ENCODE results near the gene ATP4A.

The ATP4A gene

DNA sequence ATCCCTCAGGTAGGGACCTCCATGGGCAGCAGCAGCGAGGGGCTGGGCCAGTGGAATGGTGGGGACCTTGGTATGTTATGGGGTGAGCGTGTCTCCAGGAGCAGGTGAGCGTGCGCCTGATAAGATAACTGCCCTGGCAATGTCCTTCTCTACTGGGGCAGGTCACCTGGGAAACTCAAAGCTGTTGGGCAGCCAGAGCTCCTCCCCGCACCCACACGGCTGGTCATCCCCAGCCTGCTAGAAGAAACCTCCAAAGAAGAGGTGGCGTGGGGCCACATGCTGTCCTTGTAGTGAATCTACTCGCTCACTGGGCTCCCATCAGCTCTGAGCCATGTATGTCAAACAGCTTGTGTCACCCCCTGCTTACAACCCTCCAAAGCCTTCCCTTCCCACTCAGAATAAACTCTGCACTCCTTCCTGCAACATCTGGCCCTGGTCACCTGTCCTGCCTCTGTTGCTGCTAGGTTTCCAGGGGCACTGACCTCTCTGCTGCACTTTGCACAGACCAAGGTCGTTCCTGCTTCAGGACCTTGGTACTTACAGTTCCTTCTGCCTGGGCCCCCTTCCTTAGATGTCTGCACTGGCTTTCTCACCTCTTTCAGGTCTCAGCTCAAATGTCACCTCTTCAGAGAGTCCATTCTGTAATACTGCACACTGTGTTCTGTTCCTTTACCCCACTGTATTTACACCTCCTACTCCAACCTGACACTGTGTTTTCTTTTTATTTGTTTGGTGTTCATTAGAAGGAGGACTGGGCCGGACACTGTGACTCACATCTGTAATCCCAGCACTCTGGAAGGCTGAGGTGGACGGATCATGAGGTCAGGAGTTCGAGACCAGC, 1.8 kb upstream of the ATP4A start:
- DNase-seq: no peak

DNA sequence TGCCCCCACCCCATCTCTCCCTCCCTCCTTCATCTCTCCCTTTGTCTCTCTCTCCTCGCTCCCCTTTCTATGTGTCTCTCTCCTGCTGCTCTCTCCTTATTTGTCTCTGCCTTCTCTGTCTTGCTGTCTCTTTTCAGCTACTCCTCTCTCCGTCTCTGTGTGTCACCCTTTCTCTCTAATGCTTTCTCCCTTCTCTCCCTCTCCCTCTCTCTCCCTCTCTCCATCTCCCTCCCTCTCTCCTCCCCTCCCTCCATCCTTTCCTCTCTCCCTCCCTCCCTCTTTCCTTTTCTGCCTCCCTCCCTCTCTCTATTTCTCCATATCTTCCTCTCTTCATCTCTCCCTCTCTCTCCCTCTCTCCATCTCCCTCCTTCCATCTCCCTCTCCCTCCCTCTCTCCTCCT, 682 bp downstream of the ATP4A start:
- no peak for DNase-seq

DNA sequence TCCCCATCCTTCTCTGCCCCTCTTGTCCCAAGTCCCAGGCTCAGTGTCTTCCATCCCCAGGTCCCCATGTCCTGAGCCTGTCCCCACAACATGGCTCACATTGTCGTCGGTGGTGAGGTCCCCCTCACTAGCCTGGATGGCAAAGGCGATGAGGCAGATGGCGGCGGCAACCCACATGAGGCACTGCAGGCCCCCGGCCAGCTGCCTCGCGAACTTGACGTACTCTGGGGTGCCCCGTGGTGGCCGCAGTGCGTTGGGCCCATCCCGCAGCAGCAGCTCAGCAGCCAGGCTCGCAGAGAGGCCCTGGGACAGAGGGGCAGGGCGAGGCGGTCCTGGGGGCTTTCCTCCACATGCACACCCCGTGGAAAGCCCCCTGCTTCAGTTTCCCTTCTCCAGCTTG, 1.1 kb downstream of the ATP4A start:
- DNase-seq: no peak

DNA sequence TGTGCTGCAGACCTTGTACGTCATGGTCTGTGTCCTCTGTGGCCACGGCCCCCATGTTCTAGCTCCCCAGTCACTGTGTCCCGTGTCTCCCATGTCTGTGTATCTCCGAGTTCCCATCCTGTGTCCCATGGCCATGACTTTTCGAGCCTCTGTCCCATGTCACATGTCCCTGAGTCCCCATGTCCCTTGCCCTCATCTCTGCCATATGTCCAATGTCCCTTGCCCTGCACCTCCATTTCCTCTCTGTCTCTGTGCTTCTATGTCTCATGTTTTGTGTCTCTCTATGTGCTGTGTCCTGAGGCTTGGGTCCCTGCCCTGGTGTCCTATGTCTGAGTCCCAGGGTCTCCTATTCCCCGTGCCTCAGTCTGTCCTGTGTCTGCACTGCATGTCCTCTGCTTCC, 2.0 kb downstream of the ATP4A start:
- DNase-seq: no peak

DNA sequence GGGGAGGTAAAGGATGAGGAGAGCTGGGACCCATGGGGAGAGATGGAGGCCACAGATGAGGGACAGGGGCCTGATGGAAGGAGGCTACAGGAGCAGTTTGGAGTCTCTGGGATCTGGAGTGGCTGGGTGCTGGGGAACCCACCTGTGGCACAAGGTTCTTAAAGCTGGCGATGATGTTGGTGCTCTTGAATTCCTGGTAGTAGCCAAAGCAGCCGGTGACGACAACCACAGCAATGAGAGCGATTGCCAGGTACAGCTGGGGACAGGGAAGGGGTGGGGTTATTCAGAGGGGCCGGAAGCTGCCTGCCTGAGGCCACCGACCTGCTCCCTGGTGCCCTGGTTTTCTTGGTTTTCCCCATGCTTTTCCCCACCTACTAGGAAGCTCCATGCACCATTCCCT, 2.8 kb downstream of the ATP4A start:
- DNase-seq: no peak

DNA sequence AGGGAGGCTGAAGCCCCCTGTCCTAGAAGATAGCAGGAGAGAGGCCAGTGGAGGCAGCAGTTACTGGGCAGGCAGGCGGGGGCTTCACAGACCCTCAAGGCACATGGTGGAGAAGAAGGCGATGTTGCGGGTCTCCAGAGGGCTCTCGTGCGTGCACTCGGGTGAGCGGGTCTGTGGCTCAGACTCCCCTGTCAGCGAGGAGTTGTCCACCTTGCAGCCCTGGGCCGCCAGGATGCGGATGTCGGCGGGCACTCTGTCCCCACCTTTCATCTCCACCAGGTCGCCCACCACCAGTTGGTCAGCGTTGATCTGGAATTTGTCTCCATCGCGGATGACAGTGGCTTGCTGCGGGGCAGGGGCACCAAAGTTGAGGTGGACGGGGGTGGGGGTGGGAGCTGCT, 3.2 kb downstream of the ATP4A start:
- DNase-seq: no peak

DNA sequence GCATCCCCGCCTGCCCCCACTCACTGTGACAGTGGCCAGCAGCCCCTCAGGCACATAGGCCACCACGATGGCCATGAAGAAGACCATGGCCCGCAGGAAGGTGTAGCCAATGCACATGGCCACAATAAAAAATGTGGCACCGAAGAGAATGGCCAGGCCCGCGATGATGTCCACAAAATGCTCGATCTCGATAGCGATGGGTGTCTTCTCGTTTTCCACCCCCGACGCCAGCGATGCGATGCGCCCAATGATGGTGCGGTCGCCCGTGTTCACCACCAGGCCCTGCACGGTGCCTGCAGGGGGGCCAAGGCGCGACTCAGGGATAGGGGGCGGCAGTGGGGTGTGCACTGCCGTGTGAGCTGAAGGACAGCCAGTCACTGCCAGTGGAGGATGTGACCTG, 3.7 kb downstream of the ATP4A start:
- DNase-seq: no peak

DNA sequence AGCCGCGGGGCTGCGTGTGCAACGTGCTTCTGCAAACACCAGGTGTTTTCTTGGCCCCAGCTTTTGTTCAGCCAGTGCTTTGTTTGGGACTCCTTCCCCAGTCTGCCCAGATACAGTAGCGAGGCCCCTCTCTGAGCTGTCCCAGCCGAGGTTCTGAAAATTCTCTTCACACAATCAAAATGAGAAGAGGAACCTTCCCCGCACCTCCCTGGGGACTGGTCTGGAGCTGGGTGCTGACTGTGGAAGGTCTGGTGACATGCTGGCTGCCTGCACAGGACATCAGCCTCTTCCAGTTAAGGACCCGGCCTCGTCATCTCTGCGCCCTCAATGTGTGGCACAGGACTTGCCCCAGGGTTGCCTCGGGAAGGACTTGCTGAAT, 4.2 kb downstream of the ATP4A start:
- DNase-seq: no peak

DNA sequence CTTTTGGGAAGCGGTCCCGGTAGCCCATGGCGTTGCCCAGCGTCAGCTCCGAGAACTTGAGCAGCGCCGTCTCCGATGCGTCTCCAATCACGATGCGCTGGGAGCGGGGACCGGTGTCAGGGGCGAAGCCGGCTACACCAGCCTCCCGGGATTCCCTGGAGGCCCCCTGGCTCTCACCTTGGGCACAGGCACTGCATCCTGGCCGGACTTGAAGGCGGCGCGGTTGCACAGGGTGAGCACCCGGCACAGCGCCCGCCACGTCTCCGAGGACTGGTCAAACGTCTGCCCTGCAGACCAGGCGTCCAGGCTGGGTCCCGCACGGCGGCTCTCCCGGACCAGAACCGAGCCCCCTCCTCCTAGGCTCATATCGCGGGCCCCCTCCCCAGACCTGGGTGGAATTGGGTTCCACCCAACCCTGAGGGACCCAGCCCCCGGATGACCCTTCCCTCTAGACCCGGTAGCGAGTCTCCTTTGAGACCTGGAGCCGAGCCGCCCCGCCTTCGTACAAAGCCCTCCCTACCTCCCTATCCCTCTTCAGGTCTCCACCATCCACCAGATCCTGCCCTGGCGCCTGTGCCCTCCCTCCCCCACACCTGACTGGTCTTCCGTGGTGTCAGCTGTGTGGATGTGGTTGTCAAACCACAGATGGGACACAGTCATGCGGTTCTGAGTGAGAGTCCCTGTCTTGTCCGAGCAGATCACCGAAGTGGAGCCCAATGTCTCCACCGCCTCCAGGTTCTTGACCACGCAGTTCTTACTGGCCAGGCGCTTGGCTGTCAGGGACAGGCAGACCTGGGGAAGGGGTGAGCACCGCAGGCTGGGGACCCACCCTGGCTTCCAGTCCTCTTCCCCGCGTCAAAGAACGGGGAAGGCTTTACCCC, 4.8 kb downstream of the ATP4A start:
- no peak for DNase-seq

DNA sequence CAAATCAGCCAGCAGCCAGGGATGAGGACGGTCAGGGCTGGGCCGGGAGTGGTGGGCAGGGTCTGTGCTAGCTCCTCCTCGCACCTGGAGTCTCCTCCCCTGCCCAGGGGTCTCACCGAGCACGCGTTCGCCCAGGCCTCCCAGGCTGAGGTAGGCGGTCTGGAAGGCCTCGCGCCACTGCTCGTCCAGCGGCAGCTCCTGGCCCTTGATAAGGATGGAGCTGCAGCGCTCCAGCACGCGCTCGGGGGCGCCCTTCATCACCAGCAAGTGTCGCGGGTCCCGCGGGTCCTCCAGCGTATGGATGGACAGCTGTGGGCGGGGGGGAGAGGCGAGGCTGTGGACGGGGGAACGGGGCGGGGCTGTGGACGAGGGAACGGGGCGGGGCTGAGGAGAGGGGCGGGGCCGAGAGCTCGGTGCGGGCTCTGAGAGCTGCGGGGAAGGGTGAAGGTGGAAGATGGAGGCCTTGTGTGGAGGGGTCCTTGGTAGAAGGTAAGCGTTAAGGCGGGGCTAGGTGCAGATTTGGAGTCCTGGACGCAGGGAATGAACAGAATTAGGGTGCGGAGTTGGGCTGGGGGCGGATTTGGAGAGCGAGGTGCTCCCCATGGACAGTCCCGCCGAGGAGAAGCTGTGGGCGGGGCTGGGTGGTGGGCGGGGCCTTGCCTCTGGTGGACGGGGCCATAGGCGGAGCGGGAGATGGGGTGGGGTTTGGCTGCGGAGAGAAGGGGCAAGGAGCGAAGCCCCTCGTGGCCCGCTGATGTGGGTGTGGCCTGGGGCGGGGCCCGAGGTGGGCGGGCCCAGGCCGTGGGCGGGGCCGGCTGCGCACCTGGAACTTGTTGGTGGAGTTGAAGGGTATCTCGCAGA, 5.7 kb downstream of the ATP4A start:
- peak in 1 of 2 donors; percentile 19 for DNase-seq

DNA sequence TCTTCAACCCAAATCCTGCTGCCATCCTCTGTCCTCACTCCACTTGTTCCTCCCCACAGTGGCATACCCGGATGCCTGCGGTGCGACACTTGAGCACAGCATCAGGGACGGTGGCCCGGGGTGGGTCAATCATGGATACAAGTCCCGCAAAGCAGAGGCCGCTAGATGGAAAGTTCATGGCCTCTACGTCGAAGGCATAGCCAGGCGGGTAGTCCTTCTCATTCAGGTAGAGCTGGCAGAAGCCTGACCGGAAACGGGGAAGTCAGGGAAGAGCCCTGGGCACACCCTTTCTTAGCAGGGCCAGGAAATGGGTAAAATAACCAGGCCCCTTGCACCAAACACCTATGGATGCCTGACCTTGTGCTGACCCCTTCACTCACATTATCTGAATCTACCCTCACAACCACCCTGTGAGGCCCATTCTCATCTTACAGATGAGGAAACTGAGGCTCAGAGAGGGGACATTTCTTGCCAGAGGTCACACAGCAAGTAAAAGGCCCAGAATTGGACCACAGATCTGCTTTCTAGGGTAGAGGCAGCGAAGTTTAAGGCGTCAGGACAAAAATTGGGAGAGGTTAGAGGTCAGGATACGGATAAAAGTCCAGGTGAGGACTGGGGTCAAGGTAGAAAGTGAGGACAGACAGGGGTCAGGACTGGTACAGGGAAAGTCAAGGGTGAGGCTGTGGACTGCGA, 6.5 kb downstream of the ATP4A start:
- no peak for DNase-seq

DNA sequence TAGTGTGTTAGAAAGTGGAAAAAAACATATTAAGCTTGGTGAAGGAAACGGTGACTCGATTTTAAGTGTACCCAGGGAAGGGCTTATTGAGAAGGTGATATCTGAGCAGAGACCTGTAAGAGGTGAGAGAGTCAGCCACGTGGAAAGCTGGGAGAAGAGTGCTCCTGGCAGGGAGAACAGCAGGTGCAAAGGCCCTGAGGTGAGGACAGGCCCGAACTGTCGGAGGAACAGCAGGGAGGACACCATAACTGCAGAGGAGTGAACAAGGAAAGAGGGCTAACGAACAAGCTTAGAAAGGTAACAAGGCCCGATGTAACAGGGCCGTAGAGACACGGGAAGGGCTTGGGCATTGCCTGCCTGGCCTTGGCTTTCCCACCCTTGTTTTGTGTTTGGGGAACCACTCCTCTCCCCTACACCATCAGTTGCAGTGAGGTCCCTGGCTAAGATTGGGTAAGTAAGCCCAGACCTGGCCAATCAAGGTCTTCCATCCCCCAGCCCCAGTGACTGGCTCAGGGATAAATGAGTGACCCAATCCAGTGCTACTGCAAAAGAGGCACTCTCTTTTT, 7.3 kb downstream of the ATP4A start:
- no peak for DNase-seq

DNA sequence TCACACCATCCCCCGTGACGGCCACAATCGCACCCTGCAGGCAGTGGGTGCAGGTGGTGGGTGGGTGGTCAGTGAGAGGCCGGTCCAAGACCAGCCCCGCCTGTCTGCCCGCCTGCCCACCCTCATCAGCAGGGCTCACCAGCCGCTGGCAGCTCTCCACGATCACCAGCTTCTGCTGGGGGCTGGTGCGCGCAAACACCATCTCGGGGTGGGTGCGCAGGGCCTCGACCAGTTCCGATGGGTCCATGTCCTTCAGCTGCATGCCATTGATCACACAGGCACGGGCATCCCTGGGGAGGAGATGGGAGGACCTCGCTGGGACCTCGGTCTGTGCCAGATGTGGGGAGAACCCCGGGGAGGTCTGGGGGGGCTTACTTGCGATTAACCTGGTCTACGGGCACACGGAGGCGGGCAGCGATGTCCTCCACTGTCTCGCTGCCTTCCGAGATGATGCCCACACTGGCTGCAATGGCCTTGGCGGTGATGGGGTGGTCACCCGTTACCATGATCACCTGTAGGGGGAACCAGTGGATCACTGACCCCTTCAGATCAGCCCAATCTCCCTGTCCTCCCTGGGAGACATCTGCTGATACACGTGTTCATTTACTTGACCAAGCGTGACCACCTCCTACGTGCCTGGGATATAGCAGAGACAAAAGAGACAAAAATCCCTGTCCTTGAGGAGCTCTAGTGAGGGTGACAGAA, 8.0 kb downstream of the ATP4A start:
- no peak for DNase-seq

DNA sequence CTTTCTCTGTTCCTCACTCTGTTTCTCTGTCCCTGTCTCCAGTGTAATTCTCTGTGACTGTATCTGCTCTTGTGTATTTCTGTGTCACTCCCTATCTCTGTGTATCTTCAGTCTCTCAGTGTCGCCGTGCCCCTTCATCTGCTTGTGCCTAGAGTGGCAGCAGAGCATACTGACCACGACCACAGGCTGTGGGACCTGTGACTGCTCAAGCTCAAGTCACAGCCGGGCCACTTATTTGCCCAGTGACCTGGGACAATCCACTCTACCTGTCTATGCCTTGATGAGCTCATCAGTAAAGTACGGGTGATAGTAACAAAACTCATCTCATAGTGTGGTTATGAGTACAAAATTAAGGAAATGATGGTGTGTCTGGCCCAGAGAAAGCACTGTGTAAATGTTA, 9.4 kb downstream of the ATP4A start:
- no peak for DNase-seq

DNA sequence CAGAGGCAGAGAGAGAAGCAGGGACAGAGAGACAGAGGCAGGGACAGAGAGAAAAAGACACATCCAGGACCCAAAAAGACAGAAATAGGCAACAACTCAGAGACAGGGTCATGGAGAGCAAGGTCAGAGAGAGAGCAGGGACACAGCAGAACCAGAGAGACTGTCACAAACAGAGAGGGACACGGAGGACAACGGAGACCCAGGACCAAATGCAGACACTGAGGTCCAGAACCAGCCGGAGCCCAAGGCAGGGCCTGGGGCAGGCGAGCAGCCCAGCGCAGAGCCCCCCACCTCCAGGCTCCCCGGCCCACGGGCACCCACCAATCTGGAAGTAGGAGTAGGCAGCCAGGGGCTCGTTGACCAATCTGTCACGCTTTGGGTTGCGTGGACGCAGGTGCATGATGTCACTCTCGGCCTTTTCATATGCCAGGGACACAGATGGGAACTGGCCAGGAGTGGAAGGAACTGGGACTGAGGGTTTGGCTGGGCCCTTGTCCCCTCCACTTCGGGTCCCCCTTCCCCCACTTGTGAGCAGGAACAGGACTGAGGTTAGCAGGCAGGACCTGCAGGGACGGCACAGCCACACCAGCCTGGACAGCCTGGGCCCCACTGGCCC, 10.0 kb downstream of the ATP4A start:
- DNase-seq: no peak

DNA sequence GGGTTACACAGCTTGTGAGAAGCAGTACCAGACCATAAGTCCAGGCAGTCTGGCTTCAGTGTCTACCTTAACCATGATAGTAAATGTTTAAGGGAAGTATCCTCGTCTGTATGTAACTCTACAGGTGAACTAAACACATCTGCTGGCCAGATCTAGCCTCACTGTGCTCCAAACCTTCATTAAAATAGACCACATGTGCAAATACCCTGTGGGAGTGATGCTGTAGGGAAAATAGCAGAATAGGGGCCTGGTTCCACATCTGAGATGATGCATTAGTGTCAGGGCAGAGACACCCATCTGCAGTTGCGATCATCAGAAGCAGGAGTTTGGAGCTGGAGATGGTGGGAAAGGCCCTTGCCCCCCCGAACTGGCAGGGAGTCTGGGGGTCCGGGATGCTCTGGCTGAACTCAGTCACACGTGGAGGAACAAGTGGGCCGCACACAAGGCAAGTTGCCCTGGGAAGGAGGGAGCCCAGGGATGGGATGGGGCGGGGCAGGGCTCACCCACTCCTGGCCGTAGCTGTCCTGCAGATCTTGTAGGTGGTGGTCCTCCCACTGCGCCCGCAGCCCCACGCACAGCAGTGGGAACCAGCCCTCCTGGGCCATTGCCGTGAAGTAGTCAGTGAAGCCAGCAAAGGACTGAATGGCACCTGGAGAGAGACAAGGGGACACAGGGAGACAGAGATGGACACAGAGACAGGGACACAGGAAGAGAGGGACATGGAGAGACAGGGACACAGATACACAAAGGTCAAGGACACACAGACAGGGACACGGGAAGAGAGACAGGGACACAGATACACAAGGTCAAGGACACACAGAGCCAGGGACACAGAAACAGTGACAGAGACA, 10.7 kb downstream of the ATP4A start:
- no peak for DNase-seq

DNA sequence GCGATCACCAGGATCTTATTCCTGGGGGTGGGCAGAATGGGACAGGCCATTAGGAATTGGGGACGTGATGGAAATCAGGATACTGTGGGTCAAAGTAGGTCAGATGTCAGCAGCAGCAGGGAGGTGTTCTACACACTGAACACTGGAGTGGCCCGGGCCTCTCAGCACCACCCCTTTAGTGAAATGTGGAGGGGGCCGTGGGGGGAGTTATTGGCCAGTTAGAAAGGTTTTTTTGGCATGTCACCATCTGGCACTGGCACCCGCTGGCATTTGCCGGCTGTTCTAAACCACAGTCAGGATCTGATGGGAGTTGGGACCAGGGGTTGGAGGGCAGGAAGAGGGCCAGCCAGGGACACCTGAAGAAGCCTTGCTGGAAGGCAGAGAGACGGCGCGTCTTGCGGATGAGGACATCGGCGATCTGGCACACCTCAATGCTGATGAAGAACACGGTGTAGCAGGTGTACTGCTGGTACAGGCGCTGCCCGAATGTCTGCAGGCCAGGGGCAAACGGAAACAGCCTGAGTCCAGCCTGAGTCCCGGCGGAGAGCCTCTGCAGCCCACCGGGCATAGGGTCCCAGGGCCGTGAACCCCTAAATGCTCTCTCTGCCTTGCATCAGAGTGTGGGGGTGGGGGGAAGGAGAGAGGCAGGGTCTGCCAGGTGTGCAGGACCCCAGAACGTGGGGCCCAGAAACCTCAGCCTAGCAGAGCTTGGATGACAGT, 12.2 kb downstream of the ATP4A start:
- no peak for DNase-seq

DNA sequence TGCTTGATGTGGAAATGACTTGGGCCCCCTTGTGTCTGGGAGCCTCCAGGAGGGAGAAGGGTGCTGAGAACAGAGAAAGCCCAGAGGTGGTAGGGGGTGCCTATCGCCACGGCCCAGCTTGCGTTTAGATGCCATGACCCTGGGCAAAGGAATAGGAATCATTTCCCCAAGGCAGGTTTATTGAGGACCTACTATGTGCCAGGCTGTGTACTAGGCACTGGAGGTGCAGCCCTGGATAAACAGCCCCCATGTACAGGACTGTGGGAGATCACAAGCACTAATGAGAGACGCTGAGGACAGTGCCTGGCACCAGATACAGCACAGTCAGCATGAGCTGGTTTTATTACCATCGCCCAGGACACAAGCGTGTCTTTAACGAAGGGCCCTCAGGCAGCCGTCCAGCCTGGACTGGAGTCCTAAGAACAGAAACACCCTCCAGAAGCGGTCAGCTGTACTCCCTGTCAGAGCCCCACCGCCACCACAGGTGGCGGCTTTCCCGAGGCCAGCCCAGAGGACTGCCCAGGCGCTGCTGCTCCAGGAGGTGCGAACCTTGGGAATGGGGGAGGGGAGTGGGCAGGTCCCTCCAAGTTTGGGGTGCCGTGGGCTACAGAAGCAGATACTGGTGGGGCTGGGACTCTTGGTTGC, 13.5 kb downstream of the ATP4A start:
- no peak for DNase-seq

Data from bone marrow (tissue), 2 donors.